Gastroesophageal sphincter (tissue), 4 donors: ENCODE data around the gene SLC7A8. TPM values are rescaled to one million over a fixed set of nuclear protein-coding genes. Genes with fewer than 3 reads are reported as not detected.

Experiments used
- ATAC-seq: fragments of 150-250 bp; one replicate; pipeline ENCODE4 v1.9.1; 2016; ENCODE audit warnings: mild to moderate bottlenecking, moderate library complexity
- H3K27ac ChIP-seq, 4 donors: fragments of 200-600 bp; sonication (generic) in 3 of 4; 1 replicate in 3 of 4; 2 replicates in 1 of 4; pipeline ENCODE4 v1.5.1; 2016 to 2019
- H3K27me3 ChIP-seq: fragments of 200-600 bp; sonication (generic); one replicate; pipeline ENCODE4 v1.5.1; 2019
- H3K36me3 ChIP-seq, 2 donors: fragments of 200-600 bp; sonication (generic); one replicate each; pipeline ENCODE4 v1.5.1; 2019; ENCODE audit warnings: control low read depth in 1 of 2
- H3K4me1 ChIP-seq, 3 donors: fragments of 200-600 bp; sonication (generic); 1 replicate in 2 of 3; 2 replicates in 1 of 3; pipeline ENCODE4 v1.5.1; 2016 to 2019; ENCODE audit warnings: control low read depth in 2 of 3
- H3K4me3 ChIP-seq, 2 donors: fragments of 200-600 bp; sonication (generic); one replicate each; pipeline ENCODE4 v1.5.1; 2019; ENCODE audit warnings: mild to moderate bottlenecking in 1 of 2, moderate library complexity in 1 of 2
- H3K9me3 ChIP-seq, 3 donors: fragments of 200-600 bp; sonication (generic); one replicate each; pipeline ENCODE4 v1.5.1; 2017 to 2019; ENCODE audit warnings: control low read depth in 2 of 3
- CTCF ChIP-seq, 4 experiments: fragments of 200-600 bp in 2 of 4; fragments of 450-650 bp in 2 of 4; sonication (generic) in 1 of 4; IDR thresholded peaks; one replicate each; pipeline ENCODE4 v1.5.1; 2017 to 2019; ENCODE audit warnings: antibody characterized with exemption in 4 of 4, mild to moderate bottlenecking in 2 of 4, moderate library complexity in 2 of 4
- EP300 ChIP-seq: sonication (generic); formaldehyde crosslinking; IDR thresholded peaks from one replicate; pipeline ENCODE4 v1.6.1; 2017; ENCODE audit warnings: antibody characterized with exemption, mild to moderate bottlenecking
- POLR2A ChIP-seq, 2 donors: fragments of 450-650 bp; IDR thresholded peaks; one replicate each; pipeline ENCODE4 v1.6.1; 2017; ENCODE audit warnings: antibody characterized with exemption in 2 of 2, mild to moderate bottlenecking in 2 of 2, moderate library complexity in 1 of 2
- POLR2AphosphoS5 ChIP-seq: sonication (generic); formaldehyde crosslinking; IDR thresholded peaks from one replicate; pipeline ENCODE4 v1.6.1; 2017; ENCODE audit warnings: antibody characterized with exemption
- WGBS, 2 donors: methylation state at CpG; one replicate each; pipeline ENCODE4 v1.1.5; 2018; ENCODE audit warnings: low coverage in 1 of 2; 5-methylcytosine and 5-hydroxymethylcytosine counted together
- total RNA-seq, 4 donors: library from RNA; depleted of rRNA; stranded (reverse); fragments of >200 nt; gene quantifications; one replicate each; pipeline ENCODE4 v1.1.0, GENCODE V29; 2016

Gene SLC7A8
- total RNA-seq, 4 donors from 2014 or later: 21.6 to 56.7 (median 32.2) TPM

- Histone ChIP-seq H3K9me3 (no peaks in the 10 kb centered on the region), H3K27ac (no peak overlapping the region), H3K4me1 (peaks cover 3 to 63% (median 9%) of the 10 kb centered on the region in 3 donors), H3K4me3 (no peak overlapping the region), H3K36me3 (peaks cover 0 to 21% of the 10 kb centered on the region in 2 donors), H3K27me3 (no peaks in the 10 kb centered on the region)
- no peak for ATAC-seq
- TF ChIP-seq POLR2AphosphoS5: no peak
- no peak for TF ChIP-seq CTCF (IDR thresholded peaks at IDR 0.05)
- TF ChIP-seq POLR2A (IDR thresholded peaks at IDR 0.05): no peak
- TF ChIP-seq EP300: no peak
- WGBS, 2 donors: 73 to 86% methylated on average over 3 to 4 of the region's 8 CpGs
Measured at GRCh38 chr14:23171222-23171975, 12.1 kb downstream of the SLC7A8 start.

GRCh38 chr14:23169622-23170021, 13.8 kb downstream of the SLC7A8 start:
- no peak for TF ChIP-seq POLR2AphosphoS5
- TF ChIP-seq EP300: no peak
- TF ChIP-seq POLR2A (IDR thresholded peaks at IDR 0.05): no peak
- no peak for TF ChIP-seq CTCF (IDR thresholded peaks at IDR 0.05)
- Histone ChIP-seq H3K4me1 (peaks cover 2 to 45% (median 9%) of the 10 kb centered on the region in 3 donors), H3K27ac (no peak overlapping the region), H3K27me3 (no peaks in the 10 kb centered on the region), H3K36me3 (peaks cover 0 to 38% of the 10 kb centered on the region in 2 donors), H3K9me3 (no peaks in the 10 kb centered on the region), H3K4me3 (no peak overlapping the region)
- no peak for ATAC-seq
- WGBS, 2 donors: 93 to 98% methylated on average over 5 to 6 of the region's 6 CpGs

- Histone ChIP-seq H3K9me3 (no peaks in the 10 kb centered on the region), H3K4me1 (peaks cover 0 to 33% (median 0%) of the 10 kb centered on the region in 3 donors), H3K4me3 (no peak overlapping the region), H3K27ac (peak overlapping the region in 3 of 4 donors; percentile 53 to 66 (median 61)), H3K27me3 (no peaks in the 10 kb centered on the region), H3K36me3 (peaks cover 0 to 52% of the 10 kb centered on the region in 2 donors)
- peak; percentile 74 for ATAC-seq
- WGBS, 2 donors: 13 to 14% methylated on average over 1 to 2 of the region's 2 CpGs
- TF ChIP-seq POLR2AphosphoS5 (peak; percentile 89), CTCF (IDR thresholded peaks at IDR 0.05) (no peak)
Measured at GRCh38 chr14:23168246-23168645, 15.2 kb downstream of the SLC7A8 start.

- peaks cover 0 to 31% (median 0%) of the 10 kb centered on the region in 3 donors for H3K4me1 ChIP-seq
- peak overlapping the region in 3 of 4 donors; percentile 53 to 66 (median 61) for H3K27ac ChIP-seq
- no peak for ATAC-seq
- H3K4me3 ChIP-seq: no peak overlapping the region
- TF ChIP-seq POLR2AphosphoS5 (no peak), EP300 (no peak), CTCF (IDR thresholded peaks at IDR 0.05) (no peak), POLR2A (IDR thresholded peaks at IDR 0.05) (no peak)
- H3K27me3 ChIP-seq: no peaks in the 10 kb centered on the region
- no peaks in the 10 kb centered on the region for H3K9me3 ChIP-seq
- H3K36me3 ChIP-seq: peaks cover 0 to 62% of the 10 kb centered on the region in 2 donors
- WGBS, 2 donors: 69 to 77% methylated on average over 3 to 8 of the region's 9 CpGs
Measured at GRCh38 chr14:23167116-23167847, 16.2 kb downstream of the SLC7A8 start.
